GM12891 (cell line): Measurements from ENCODE around the gene PFDN6.

Experiments used
- PAX5 ChIP-seq: IDR thresholded peaks from 2 replicates; pipeline ENCODE4 v1.6.1; 2011; ENCODE audit warnings: low read length, moderate library complexity, mild to moderate bottlenecking; ENCODE audit not compliant: insufficient read depth, severe bottlenecking
- POLR2A ChIP-seq: IDR thresholded peaks from 2 replicates; pipeline ENCODE4 v1.6.1; 2011; ENCODE audit warnings: low read depth, low read length, control low read depth
- POLR2AphosphoS5 ChIP-seq: IDR thresholded peaks from 2 replicates; pipeline ENCODE4 v1.6.1; 2011; ENCODE audit warnings: low read depth, low read length, control low read depth
- POU2F2 ChIP-seq: IDR thresholded peaks from 2 replicates; pipeline ENCODE4 v1.6.1; 2011; ENCODE audit warnings: low read depth, mild to moderate bottlenecking, control low read depth, low read length, moderate library complexity
- SPI1 ChIP-seq: IDR thresholded peaks from 2 replicates; pipeline ENCODE4 v1.6.1; 2011; ENCODE audit warnings: low read depth, low read length, control low read depth
- TAF1 ChIP-seq: IDR thresholded peaks from 2 replicates; pipeline ENCODE4 v1.6.1; 2011; ENCODE audit warnings: low read depth, low read length, control low read depth

DNA sequence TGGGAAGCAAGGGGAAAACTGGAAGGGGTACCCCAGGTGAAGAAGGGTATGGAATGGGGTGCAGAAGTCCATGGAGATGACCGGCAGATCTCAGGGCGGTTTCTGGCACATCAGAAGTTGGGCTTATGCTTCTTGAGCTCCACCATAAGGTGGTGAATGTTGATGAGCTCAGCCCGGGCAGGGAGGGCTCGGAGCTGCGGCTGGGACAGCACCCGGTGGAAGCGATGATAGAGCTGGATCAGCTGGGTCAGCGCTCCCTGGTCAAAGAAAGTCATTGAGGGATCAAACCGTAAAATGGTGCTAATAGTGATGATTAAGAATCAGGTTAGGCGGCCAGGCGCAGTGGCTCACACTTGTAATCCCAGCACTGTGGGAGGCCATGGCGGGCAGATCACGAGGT is 38.7 kb upstream of the PFDN6 start:
- TF ChIP-seq POLR2AphosphoS5, result no peak
- TF ChIP-seq POLR2A, result no peak
- TF ChIP-seq TAF1, result no peak
- no peak for TF ChIP-seq SPI1
- TF ChIP-seq POU2F2, result no peak
- no peak for TF ChIP-seq PAX5
